ENCODE measurements around the gene DAZL. TPM values are rescaled to one million over a fixed set of nuclear protein-coding genes. Genes with fewer than 3 reads are reported as not detected.

Gene DAZL
- total and polyA plus RNA-seq, 9 of the 15 experiments (the other 6 are each of a cell fraction or from before 2014, with no cell fraction given) = not detected

DNA sequence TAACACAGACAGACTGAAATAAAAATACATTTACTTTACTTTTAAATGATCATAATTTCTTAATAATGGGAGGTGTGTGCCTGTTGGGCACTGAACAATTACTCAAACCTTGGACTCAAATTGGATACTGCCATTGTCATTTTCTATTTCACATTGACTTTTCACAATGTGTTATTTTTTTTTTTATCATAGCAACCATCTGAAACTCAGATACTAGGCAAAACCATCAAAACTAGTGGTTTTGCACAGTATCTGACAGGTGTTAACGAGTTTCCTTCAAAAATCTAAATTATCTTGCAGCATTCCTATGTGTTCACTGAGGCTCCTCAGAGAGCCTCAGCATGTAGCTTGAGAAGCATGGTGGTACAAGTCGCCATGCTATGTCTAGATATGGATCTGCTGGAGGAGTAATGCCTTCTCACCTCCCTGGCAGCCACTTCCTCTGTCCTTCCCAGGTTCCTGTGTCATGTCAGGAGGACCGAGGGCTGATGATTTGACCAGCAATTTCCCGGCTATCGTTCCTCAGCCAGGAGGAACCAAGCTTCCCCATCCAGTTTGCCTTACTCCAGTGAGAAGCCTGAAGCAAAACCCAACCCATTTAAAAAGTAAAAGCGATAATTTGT lies 61.9 kb downstream of the DAZL start:
- no peak for DNase-seq (ENCODE audit: extremely low read depth in 1 of 4, low spot score in 3 of 4)
- no peak for FAIRE-seq
- CTCF ChIA-PET (ENCODE audit: low intra/inter-chr PET ratio) = interaction anchor here (0.7 kb wide), 1 partner anchor 9 kb away, joined by 4 read pairs; no protein-coding TSS in a partner anchor
- no peak overlapping the region for H3K4me3 ChIP-seq
- H3K79me2 ChIP-seq (ENCODE audit: control insufficient read depth, insufficient read depth, low read length) = no peaks in the 10 kb centered on the region
- H3K27me3 ChIP-seq (ENCODE audit: control insufficient read depth in 2 of 2, insufficient read depth in 2 of 2, low read length in 2 of 2) = peaks cover 2 to 10% of the 10 kb centered on the region in 2 experiments; a peak in 3 of 5 replicates
- WGBS (ENCODE audit: insufficient coverage, low coverage, missing lambda C conversion rate) = 9% methylated on average over 6 of the region's 6 CpGs
- in situ Hi-C loops (cut with MboI) (loop anchor here (25.0 kb wide), 2 partner anchors 906 to 1331 kb away; partner anchors contain the start of gene CAPN7), intact Hi-C loops (cut with micrococcal nuclease) (loop anchor here (10.0 kb wide), 1 partner anchor 909 kb away; no protein-coding TSS in a partner anchor)
- no peaks in the 10 kb centered on the region for H3K36me3 ChIP-seq (ENCODE audit: control insufficient read depth, insufficient read depth, low read length)
- TF ChIP-seq HDAC2 (IDR thresholded peaks at IDR 0.05) (no peak), L3MBTL2 (IDR thresholded peaks at IDR 0.05) (peak; percentile 47), SPI1 (IDR thresholded peaks at IDR 0.05; ENCODE audit: borderline replicate concordance, low read depth, low read length) (peak; percentile 92), CTBP1 (IDR thresholded peaks at IDR 0.05; ENCODE audit: borderline replicate concordance) (0 out of 2 replicates have a peak, but pooled peaks have one; percentile 64), DPF2 (IDR thresholded peaks at IDR 0.05) (0 out of 2 replicates have a peak, but pooled peaks have one; percentile 15), ZNF76 (CRISPR knock-in tag; IDR thresholded peaks at IDR 0.05; ENCODE audit: borderline replicate concordance) (no peak), SRF (CRISPR knock-in tag; IDR thresholded peaks at IDR 0.05) (peak in 1 of 2 experiments; percentile 67; a peak in 1 of 4 replicates), ZBTB11 (CRISPR knock-in tag; IDR thresholded peaks at IDR 0.05) (peak in 1 of 3 experiments; percentile 56; a peak in 2 of 6 replicates), RNF2 (IDR thresholded peaks at IDR 0.05) (0 out of 2 replicates have a peak, but pooled peaks have one; percentile 13), CBX8 (IDR thresholded peaks at IDR 0.05; ENCODE audit: borderline replicate concordance, extremely low read depth, low read depth, low read length, poor library complexity, severe bottlenecking) (peak; percentile 64)
- TF ChIP-seq, protein P1, sequence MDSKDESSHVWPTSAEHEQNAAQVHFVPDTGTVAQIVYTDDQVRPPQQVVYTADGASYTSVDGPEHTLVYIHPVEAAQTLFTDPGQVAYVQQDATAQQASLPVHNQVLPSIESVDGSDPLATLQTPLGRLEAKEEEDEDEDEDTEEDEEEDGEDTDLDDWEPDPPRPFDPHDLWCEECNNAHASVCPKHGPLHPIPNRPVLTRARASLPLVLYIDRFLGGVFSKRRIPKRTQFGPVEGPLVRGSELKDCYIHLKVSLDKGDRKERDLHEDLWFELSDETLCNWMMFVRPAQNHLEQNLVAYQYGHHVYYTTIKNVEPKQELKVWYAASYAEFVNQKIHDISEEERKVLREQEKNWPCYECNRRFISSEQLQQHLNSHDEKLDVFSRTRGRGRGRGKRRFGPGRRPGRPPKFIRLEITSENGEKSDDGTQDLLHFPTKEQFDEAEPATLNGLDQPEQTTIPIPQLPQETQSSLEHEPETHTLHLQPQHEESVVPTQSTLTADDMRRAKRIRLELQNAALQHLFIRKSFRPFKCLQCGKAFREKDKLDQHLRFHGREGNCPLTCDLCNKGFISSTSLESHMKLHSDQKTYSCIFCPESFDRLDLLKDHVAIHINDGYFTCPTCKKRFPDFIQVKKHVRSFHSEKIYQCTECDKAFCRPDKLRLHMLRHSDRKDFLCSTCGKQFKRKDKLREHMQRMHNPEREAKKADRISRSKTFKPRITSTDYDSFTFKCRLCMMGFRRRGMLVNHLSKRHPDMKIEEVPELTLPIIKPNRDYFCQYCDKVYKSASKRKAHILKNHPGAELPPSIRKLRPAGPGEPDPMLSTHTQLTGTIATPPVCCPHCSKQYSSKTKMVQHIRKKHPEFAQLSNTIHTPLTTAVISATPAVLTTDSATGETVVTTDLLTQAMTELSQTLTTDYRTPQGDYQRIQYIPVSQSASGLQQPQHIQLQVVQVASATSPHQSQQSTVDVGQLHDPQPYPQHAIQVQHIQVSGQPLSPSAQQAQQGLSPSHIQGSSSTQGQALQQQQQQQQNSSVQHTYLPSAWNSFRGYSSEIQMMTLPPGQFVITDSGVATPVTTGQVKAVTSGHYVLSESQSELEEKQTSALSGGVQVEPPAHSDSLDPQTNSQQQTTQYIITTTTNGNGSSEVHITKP (IDR thresholded peaks at IDR 0.05; ENCODE audit: partially characterized antibody) = no peak
- H3K4me2 ChIP-seq (ENCODE audit: insufficient read depth, low read length) = no peak overlapping the region
- no peaks in the 10 kb centered on the region for H3K9me3 ChIP-seq (replicated peaks; ENCODE audit: control insufficient read depth, insufficient read depth, low read depth, low read length)
- BruUV-seq (replicated peaks) = no TSS peak
- H3K9ac ChIP-seq (ENCODE audit: insufficient read depth in 1 of 2, low read depth in 2 of 2, low read length in 2 of 2) = no peak overlapping the region
- peak overlapping the region; percentile 60 for H2AFZ ChIP-seq (ENCODE audit: low read depth, low read length)
- 0 out of 3 replicates have a peak, but pooled peaks have one; percentile 9 for ATAC-seq
- POLR2A ChIA-PET = no interaction called here
- no peaks in the 10 kb centered on the region for H4K20me1 ChIP-seq (replicated peaks; ENCODE audit: control insufficient read depth, insufficient read depth, low read length)
- peaks cover 4 to 27% of the 10 kb centered on the region in 2 experiments; a peak in 4 of 5 replicates for H3K4me1 ChIP-seq (replicated peaks in 1 of 2; ENCODE audit: control insufficient read depth in 2 of 2, insufficient read depth in 2 of 2, low read length in 2 of 2)
- H3K9me1 ChIP-seq (ENCODE audit: control insufficient read depth, insufficient read depth, low read length) = no peaks in the 10 kb centered on the region
- no peak overlapping the region for H3K27ac ChIP-seq (ENCODE audit: extremely low read depth, low read depth, low read length)
